ENCODE data around the gene BARX1.
"Not testable (repeated sequence)": the region's sequence is repeated elsewhere in the genome, so short reads cannot be mapped to it uniquely, and the experiment has no call there.

BARX1 gene

GRCh38 chr9:93965830-93966577, 10.8 kb upstream of the BARX1 start:
- no peak for DNase-seq

GRCh38 chr9:93964685-93965084, 9.5 kb upstream of the BARX1 start:
- no peak for DNase-seq

GRCh38 chr9:93963969-93964368, 8.8 kb upstream of the BARX1 start:
- no peak for DNase-seq

GRCh38 chr9:93963489-93963888, 8.3 kb upstream of the BARX1 start:
- DNase-seq: not testable (repeated sequence)

- peak; percentile 56 for DNase-seq
Observed at GRCh38 chr9:93962561-93963440, 7.6 kb upstream of the BARX1 start.

- no peak for DNase-seq
Observed at GRCh38 chr9:93962017-93962416, 6.9 kb upstream of the BARX1 start.

GRCh38 chr9:93960971-93961841, 6.1 kb upstream of the BARX1 start:
- no peak for DNase-seq

GRCh38 chr9:93960221-93960970, 5.2 kb upstream of the BARX1 start:
- DNase-seq: no peak

GRCh38 chr9:93959739-93960154, 4.6 kb upstream of the BARX1 start:
- DNase-seq: no peak

GRCh38 chr9:93958819-93959682, 3.9 kb upstream of the BARX1 start:
- DNase-seq: peak; percentile 6

GRCh38 chr9:93958121-93958818, 3.1 kb upstream of the BARX1 start:
- no peak for DNase-seq

GRCh38 chr9:93955981-93956784, 1.0 kb upstream of the BARX1 start:
- no peak for DNase-seq

- DNase-seq: no peak
Observed at GRCh38 chr9:93954434-93955061, 607 bp downstream of the BARX1 start.

GRCh38 chr9:93953496-93954433, 1.4 kb downstream of the BARX1 start:
- no peak for DNase-seq

- DNase-seq: peak; percentile 30
Observed at GRCh38 chr9:93952784-93953495, 2.2 kb downstream of the BARX1 start.

GRCh38 chr9:93952119-93952783, 2.9 kb downstream of the BARX1 start:
- no peak for DNase-seq

- no peak for DNase-seq
Observed at GRCh38 chr9:93951655-93952118, 3.5 kb downstream of the BARX1 start.

All from NCI-H526 treated with DMSO at 0.1 percent for 48 hours (cell line).